Fibroblast of lung (primary cell): ENCODE data around the gene NMT1.

Experiments used
- EZH2 ChIP-seq: IDR thresholded peaks from 2 replicates; pipeline ENCODE4 v1.5.1; 2012; ENCODE audit warnings: low read length, control low read depth, mild to moderate bottlenecking; ENCODE audit errors: missing control alignments
- TF ChIP-seq, protein P1 (sequence below), 2 donors: IDR thresholded peaks in 1 of 2; conservative IDR thresholded peaks in 1 of 2; 1 replicate in 1 of 2; 2 replicates in 1 of 2; pipeline ENCODE4 v1.5.1; 2011 to 2012; ENCODE audit warnings: low read length in 2 of 2, control low read depth in 1 of 2, inconsistent platforms in 1 of 2, low read depth in 1 of 2, mild to moderate bottlenecking in 1 of 2

DNA sequence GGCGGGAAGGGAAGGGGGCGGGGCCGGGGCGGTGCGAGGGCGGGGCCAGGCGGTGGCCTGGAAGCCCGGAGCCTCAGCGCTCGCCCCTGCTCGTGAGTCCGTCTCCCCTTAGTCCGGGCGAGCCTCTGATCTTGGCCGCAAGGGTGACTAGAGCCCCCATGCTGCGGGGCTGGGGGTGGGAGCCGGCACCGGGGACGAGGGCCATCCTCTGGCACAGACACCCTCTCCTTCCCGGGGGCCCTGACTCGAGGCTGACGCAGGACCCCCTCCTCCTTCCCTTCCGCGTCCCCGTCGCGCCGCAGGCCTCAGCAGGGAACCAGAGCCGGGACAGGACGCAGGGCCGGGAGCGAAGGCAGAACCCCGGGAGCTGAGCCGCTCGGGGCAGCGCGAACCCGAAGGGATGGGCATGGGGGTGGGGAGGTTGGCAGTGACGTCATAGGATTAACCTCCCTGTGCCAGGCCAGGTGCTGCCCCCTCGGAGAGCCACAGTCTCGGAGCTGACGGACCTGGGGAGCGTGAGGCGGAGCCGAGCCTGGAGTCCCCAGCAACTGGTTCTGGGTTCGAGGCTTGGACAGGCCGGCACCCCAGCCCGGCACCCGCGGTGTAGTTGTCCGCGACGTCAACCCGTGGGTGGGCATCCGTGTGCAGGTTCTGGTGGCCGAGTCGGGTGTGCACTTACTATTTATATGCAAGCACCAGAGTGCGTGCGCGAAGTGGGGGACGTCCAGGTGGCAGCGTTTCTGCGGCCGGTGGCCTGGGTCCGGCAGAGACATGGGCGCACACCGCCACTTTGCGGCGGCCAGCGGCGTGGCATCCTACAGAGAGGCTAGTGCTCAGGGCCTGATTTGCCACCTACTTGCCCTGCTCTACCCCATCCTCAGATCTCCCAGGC is 71.7 kb downstream of the NMT1 start:
- TF ChIP-seq, protein P1, sequence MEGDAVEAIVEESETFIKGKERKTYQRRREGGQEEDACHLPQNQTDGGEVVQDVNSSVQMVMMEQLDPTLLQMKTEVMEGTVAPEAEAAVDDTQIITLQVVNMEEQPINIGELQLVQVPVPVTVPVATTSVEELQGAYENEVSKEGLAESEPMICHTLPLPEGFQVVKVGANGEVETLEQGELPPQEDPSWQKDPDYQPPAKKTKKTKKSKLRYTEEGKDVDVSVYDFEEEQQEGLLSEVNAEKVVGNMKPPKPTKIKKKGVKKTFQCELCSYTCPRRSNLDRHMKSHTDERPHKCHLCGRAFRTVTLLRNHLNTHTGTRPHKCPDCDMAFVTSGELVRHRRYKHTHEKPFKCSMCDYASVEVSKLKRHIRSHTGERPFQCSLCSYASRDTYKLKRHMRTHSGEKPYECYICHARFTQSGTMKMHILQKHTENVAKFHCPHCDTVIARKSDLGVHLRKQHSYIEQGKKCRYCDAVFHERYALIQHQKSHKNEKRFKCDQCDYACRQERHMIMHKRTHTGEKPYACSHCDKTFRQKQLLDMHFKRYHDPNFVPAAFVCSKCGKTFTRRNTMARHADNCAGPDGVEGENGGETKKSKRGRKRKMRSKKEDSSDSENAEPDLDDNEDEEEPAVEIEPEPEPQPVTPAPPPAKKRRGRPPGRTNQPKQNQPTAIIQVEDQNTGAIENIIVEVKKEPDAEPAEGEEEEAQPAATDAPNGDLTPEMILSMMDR (conservative IDR thresholded peaks at IDR 0.05 in 1 of 2, IDR thresholded peaks at IDR 0.05 in 1 of 2; ENCODE audit: low read depth in 1 of 2, low read length in 2 of 2) = peak; percentile 65 to 86
- TF ChIP-seq EZH2 = no peak
